C4-2B (cell line): Measurements from ENCODE around the gene TPPP.
"Not testable (repeated sequence)": the region's sequence is repeated elsewhere in the genome, so short reads cannot be mapped to it uniquely, and the experiment has no call there.

ENCODE experiments used
- CTCF ChIP-seq: fragments of 450-650 bp; conservative IDR thresholded peaks from 2 replicates; pipeline ENCODE4 v1.5.1; 2017; ENCODE audit warnings: mild to moderate bottlenecking
- ZFX ChIP-seq: fragments of 450-650 bp; IDR thresholded peaks from 2 replicates; pipeline ENCODE4 v1.6.1; 2017

GRCh38 chr5:713686-714085 lies 20.5 kb upstream of the TPPP start:
- TF ChIP-seq CTCF, ZFX: not testable (repeated sequence)
